GM10266 (cell line): ENCODE measurements around the gene COA8.

Source experiments
- DNase-seq: peaks from one replicate; pipeline ENCODE4 v3.0.0; 2012; ENCODE audit errors: extremely low spot score
- TF ChIP-seq, protein P1 (sequence below): IDR thresholded peaks from 2 replicates; pipeline ENCODE4 v1.5.1; 2012; ENCODE audit warnings: mild to moderate bottlenecking, low read depth; ENCODE audit not compliant: control insufficient read depth, insufficient read depth; ENCODE audit errors: missing control alignments

The COA8 gene

GRCh38 chr14:103581206-103581605, 18.4 kb downstream of the COA8 start:
- TF ChIP-seq, protein P1, sequence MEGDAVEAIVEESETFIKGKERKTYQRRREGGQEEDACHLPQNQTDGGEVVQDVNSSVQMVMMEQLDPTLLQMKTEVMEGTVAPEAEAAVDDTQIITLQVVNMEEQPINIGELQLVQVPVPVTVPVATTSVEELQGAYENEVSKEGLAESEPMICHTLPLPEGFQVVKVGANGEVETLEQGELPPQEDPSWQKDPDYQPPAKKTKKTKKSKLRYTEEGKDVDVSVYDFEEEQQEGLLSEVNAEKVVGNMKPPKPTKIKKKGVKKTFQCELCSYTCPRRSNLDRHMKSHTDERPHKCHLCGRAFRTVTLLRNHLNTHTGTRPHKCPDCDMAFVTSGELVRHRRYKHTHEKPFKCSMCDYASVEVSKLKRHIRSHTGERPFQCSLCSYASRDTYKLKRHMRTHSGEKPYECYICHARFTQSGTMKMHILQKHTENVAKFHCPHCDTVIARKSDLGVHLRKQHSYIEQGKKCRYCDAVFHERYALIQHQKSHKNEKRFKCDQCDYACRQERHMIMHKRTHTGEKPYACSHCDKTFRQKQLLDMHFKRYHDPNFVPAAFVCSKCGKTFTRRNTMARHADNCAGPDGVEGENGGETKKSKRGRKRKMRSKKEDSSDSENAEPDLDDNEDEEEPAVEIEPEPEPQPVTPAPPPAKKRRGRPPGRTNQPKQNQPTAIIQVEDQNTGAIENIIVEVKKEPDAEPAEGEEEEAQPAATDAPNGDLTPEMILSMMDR: no peak
- no peak for DNase-seq

DNA sequence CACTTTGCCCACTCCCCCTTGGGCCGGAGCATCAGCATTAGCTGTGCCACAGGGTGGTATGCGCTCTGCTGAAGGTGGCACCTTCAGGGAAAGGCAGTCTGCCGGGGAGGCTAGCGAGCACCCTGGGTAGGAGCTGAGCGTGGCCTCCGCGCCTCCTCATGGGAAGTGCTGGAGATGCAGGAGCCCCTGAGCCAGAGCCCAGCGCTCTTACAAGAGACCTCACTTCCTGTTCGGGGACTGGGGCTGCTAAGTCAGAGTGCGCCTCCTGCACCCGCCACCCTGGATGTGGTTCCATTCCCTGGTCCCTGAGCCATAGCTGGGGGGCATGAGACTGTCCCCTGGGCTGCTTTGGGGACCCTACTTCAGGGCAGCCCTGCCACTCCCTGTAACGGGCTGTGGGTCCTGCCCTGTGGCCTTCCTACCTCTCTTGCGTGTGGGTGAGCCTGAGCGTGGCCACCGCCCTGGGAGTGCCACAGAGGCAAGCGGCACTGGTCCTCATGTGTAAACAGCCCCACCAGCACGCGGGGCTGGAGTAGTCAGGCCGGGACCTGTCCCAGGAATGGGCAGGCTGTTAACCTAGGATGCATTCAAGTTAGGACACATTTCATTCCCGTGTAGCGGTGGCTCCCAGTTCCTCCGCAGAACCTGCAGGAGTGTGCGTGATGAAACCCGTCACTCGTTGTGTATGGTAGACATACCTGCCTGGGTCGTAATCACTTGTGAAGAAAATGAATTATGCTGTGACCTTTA, 19.4 kb downstream of the COA8 start:
- TF ChIP-seq, protein P1: no peak
- DNase-seq: no peak

GRCh38 chr14:103584326-103584915, 21.7 kb downstream of the COA8 start:
- no peak for DNase-seq
- TF ChIP-seq, protein P1: no peak

- TF ChIP-seq, protein P1: no peak
- DNase-seq: peak; percentile 70
These were observed 30.8 kb downstream of the COA8 start for GRCh38 chr14:103593577-103593976.

- no peak for DNase-seq
- TF ChIP-seq, protein P1: no peak
These were observed 31.5 kb downstream of the COA8 start for GRCh38 chr14:103594265-103594664.

- DNase-seq: no peak
These were observed 35.0 kb downstream of the COA8 start for GRCh38 chr14:103597623-103598377.

More at GRCh38 chr14:103597623-103598377, 35.0 kb downstream of the COA8 start:
- TF ChIP-seq, protein P1: no peak
